HG02588 (cell line): ENCODE results near the gene CPTP.
"Not testable (repeated sequence)": the region's sequence is repeated elsewhere in the genome, so short reads cannot be mapped to it uniquely, and the experiment has no call there.

Experiments used
- ATAC-seq: cut with Tn5 transposase; IDR thresholded peaks from one replicate; pipeline ENCODE4 v1.9.1; 2021; ENCODE audit warnings: mild to moderate bottlenecking, moderate library complexity; ENCODE audit not compliant: unreplicated experiment

CPTP gene

GRCh38 chr1:1360506-1361169 is 36.0 kb downstream of the CPTP start:
- ATAC-seq, result no peak

DNA sequence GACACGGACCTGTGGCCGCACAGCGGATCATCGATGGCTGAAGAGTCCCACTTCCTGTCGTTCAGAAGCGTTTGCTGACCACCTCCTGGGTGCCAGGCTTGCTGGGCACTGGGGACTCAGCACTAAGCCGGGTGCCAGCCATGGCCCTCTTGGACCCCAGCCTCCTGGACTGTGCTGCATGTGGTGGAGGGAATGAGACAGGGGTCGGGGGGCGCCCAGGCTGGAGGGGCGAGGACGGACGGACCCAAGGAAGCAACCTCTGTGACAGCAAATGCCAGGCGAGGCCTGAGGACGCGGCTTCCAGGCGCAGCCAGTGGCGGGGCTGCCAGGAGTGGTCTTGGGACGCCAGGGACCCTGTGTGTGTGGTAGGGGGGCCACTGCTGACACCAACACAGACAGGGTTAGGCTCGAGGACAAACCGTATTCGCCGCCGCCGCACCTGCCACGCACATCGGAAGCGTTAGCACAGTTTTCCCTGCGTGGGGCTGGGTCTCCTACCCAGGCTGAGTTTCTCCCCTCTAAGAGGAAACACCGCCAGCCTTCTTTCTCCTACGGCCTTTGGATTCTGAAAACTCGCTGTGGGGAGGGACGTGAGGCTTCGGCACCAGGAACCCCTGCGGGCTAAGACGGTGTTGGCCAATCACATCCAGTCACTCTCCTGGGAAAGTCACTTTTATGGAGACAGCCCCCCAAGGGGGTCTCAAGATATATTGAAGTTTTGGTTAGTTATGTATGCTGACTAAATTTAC is 36.8 kb downstream of the CPTP start:
- ATAC-seq, result no peak

- ATAC-seq, result no peak
Observed at GRCh38 chr1:1361982-1362423, 37.4 kb downstream of the CPTP start.

- no peak for ATAC-seq
Observed at GRCh38 chr1:1364266-1364665, 39.7 kb downstream of the CPTP start.

DNA sequence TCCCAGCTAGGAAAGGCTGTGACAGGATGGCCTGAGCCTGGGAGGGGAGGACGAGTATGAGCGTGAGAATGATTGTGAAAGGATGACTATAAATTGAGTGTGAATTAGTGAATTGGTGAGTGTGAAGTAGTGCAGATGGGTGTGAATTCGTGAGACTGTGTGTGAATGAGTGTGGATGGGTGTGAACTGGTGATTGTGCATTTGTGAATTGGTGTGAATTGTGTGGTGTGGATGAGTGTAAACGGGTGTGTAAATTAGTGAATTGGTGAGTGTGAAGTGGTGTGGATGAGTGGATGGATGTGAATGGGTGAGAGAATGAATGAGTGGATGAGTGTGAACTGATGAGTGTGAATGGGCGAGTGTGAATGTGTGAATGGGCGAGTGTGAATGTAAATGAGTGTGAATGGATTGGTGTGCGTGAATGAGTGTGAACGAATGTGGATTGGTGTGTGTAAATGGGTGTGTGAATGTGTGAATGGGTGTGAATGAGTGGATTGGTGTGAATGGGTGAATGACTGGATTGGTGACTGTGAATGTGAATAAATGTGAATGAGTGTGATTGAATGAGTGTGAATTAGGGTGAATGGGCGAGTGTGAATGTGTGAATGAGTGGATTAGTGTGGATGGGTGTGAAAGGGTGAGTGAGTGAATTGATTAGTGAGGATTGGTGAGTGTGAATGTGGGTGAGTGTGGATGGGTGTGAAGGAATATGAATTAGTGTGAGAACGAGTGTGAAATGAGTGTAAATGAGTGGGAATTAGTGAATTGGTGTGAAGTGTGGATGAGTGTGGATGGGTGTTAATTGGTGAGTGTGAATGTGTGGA is 41.5 kb downstream of the CPTP start:
- ATAC-seq, result no peak

DNA sequence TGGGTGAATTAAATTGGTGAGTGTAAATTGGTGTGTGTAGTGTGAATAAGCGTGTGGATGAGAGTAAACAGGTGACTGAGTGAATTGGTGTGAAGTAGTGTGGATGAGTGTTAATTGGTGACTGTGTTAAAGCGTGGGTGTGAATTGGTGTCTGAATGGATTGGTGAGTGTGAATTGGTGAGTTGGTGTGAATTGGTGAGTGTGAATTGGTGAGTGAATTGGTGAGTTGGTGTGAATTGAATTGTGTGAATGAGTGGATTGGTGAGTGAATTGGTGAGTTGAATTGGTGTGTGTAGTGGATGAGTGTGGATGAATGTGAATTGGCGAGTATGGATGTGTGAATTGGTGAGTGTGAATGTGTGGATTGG is 42.1 kb downstream of the CPTP start:
- no peak for ATAC-seq

- no peak for ATAC-seq
Observed at GRCh38 chr1:1367315-1367714, 42.7 kb downstream of the CPTP start.

DNA sequence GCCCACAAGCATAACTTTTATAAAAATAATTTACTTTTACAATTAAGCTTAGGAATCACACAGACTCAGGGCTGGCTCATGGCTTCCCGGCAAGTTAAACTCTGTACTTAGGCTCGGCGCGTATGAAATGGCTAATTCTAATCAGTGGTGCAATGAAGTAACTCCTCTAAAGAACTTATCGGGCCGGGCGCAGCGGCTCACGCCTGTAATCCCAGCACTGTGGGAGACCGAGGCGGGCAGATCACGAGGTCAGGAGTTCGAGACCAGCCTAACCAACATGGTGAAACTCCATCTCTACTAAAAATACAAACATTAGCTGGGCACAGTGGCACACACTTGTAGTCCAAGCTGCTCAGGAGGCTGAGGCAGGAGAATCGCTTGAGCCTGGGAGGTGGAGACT is 45.5 kb downstream of the CPTP start:
- not testable (repeated sequence) for ATAC-seq

GRCh38 chr1:1370771-1371300 is 46.2 kb downstream of the CPTP start:
- no peak for ATAC-seq

GRCh38 chr1:1371364-1371745 is 46.8 kb downstream of the CPTP start:
- no peak for ATAC-seq

DNA sequence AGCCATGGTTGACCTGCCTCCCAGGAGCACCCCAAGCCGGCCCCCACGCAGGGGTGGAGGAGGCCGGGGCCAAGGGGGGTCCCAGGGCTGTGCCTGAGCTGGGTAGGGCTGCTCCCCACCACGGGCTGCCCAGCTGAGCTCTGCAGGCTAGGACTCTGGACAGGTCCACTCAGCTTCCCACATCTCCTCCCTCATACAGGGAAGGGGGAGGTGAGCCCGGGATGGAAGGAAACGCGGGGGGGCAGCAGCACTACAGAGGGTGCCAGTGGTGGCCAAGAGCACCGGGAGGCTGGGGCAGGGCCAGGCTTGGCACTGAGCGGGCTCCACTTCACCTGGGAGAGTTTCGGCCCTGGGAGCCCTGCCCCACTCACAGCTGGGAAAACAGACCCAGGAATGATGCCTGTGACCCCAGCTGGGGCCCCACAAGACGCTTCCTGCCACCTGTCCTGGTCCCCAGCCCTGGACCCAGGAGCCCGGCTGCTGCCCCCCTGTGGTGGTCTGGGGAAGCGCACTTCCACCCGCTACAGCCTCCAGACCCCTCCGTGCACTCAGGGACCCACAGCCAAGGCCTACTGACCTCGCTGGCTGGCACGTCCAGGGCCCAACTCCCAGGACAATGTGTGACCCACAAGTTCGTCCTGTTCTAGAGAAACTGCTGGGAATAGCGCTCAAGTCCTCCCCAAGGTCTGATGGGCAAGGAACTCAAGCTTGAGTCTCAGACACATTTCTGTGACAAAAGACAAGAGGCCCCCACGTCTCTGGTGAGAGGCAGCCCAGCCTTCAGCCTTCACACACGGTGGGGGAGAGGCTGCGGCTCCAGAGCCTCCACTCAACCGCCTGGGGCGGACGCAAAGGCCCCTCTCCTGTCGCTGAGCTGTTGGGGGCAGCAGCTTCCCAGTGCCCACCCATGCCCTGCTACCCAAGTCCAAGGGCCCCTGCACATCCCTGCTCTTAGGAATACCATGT is 47.4 kb downstream of the CPTP start:
- ATAC-seq, result no peak

- ATAC-seq, result no peak
Observed at GRCh38 chr1:1373051-1373814, 48.6 kb downstream of the CPTP start.

DNA sequence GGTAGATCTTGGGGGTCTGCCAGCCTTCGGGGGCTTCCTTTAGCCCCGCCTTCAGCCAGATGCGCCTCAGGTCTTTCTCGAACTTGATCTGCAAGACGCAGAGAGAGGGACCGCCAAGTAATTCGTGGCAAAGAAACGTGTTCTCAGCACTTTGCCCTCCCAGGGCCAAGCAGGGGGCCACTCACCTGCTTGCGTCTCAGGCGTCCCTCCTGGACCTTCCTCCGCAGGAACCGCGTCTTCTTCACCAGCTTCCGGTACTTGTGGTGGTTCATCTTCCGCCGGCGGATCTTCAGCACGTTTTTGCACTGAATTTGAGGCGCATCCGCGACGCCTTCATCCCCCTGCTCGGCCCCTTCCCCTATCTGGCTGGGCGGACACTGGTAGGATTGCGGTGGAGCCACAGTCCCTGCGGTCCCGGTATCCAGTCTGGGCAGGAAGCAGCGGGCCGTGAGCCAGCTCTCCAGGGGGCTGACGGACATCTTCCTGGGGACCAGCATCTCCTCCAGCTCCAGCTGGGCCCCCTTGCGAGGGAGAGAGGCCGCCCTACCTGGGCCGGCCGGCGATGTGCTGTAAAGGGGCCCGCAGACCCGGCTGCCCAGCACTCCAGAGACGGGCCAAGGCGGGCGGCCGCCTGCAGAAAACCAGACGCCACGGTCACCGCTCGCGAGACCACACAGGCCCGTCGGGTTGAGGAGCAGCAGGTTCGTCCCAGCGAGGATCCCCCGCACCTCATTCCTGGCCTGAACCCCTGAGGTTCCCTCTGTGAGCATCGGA is 49.4 kb downstream of the CPTP start:
- ATAC-seq, result no peak

DNA sequence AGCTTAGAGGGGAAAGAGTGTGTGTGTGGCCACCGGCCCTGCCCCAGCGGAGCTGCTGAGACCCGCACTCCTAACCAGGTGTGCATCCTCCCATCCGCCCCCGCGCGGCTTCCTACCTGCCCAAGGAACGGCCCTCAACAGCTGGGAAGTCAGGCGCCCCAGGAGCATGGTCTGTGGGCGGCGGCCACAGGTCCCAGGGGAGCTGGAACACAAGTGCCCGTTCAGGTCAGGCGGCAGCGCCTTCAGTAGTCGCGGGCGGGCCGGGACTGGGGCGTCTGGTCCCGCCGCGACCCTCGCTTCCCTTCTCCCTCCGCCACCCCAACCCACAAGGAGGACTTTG is 50.0 kb downstream of the CPTP start:
- ATAC-seq, result peak; percentile 2

GRCh38 chr1:1374929-1375662 is 50.5 kb downstream of the CPTP start, which contains the start of gene AURKAIP1:
Gene AURKAIP1, minus strand, starts transcription at chr1:1375207. Its CDS starts 451 bp downstream, at chr1:1374756.
- ATAC-seq, result peak; percentile 76

GRCh38 chr1:1376551-1377226 is 52.1 kb downstream of the CPTP start:
- no peak for ATAC-seq

DNA sequence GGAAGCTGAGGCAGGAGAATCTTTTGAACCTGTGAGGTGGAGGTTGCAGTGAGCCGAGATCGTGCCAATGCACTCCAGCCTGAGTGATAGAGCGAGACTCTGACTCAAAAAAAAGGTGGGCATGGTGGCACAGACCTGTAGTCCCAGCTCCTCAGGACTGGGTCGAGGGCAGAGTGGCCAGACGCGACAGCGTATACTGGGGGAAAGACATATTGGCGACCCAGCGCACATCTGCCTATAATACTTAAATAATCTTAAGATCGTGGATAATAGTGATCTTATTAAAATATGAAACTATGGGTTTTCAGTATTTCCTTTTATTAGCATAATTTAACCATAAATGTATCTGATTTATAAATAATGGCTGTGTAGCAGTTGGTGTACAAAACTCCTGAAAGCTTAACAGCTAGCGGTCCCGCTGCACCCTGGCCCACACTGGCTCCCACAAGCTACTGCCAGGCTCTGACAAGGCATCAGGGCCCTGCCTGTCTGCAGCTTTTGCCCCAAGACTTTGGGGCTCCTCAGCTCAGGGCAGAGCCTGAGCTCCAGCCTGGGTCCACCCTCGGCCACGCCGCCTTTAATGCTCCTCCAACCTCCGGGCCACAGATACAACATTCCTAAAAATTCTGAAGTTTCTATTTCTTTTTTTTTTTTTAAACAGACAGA is 53.1 kb downstream of the CPTP start:
- ATAC-seq, result no peak
